ENCODE results near the gene WDR5.
"Not testable (repeated sequence)": the region's sequence is repeated elsewhere in the genome, so short reads cannot be mapped to it uniquely, and the experiment has no call there.

The WDR5 gene

GRCh38 chr9:134135343-134136117 is at the start of gene WDR5:
Gene WDR5 (plus strand): TSS chr9:134136082. CDS start chr9:134139878, 3,796 bp downstream.
- in situ Hi-C loops (cut with HindIII; ENCODE audit: low sequenced_read_pairs): loop anchor here (5.0 kb wide), 1 partner anchor 43 kb away; no protein-coding TSS in a partner anchor

- in situ Hi-C loops (cut with HindIII; ENCODE audit: low sequenced_read_pairs): no loop called here
These were observed 47.7 kb upstream of the WDR5 start for GRCh38 chr9:134088063-134088725.

- in situ Hi-C loops (cut with HindIII; ENCODE audit: low sequenced_read_pairs): loop anchor here (5.0 kb wide), 1 partner anchor 47 kb away; the partner anchor contains the start of gene WDR5
These were observed 45.9 kb upstream of the WDR5 start for GRCh38 chr9:134089972-134090371.

DNA sequence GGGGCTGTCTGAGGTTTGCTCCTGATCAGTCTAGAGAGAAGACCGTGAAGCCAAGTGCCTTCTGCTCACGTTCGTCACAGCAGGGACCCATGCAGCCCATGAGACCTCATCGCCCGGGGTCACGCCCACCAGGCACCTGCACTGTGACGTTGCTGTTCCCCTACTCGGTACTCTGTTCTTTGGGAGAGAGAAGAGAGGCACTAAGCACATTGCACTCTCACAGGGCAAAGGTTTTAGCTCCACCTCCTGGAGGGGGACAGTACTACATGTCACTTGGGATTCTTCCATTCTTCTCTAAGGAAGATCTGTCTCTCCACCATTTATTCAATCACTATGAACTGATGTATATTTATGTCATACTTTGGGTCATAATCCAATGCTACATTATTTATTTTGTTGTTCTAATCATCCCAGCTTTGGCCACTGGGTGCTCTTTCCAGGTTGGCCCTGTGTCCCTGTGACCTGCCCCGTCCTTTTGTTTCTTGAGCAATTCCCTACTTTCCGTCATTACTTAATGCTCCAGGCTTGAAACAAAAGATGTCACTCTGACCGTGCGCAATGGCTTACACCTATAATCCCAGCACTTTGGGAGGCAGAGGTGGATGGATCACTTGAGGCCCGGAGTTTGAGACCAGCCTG is 36.6 kb upstream of the WDR5 start:
- in situ Hi-C loops (cut with HindIII; ENCODE audit: low sequenced_read_pairs): no loop called here

DNA sequence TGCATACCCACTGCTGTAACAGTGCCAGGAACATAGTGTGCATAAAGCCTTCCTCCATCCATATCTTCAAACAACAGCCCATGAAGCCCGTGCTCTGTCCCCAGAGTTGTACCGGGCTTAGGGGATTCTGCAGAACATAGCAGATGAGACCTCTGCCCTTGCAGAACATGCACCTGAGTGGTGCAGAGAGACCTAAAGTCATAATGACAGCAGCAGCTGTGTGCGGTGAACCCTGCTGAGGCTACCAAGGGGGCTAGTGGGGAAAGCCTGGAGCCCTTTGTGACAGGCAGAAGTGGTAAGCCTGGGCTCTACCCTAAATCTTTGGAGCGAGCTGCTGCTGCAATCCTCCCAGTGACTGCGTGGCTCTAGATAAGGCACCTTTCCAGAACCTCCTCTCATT is 35.8 kb upstream of the WDR5 start:
- in situ Hi-C loops (cut with HindIII; ENCODE audit: low sequenced_read_pairs): no loop called here

GRCh38 chr9:134101133-134101532 is 34.7 kb upstream of the WDR5 start:
- in situ Hi-C loops (cut with HindIII; ENCODE audit: low sequenced_read_pairs): not testable (repeated sequence)

- in situ Hi-C loops (cut with HindIII; ENCODE audit: low sequenced_read_pairs): no loop called here
These were observed 34.2 kb upstream of the WDR5 start for GRCh38 chr9:134101623-134102149.

DNA sequence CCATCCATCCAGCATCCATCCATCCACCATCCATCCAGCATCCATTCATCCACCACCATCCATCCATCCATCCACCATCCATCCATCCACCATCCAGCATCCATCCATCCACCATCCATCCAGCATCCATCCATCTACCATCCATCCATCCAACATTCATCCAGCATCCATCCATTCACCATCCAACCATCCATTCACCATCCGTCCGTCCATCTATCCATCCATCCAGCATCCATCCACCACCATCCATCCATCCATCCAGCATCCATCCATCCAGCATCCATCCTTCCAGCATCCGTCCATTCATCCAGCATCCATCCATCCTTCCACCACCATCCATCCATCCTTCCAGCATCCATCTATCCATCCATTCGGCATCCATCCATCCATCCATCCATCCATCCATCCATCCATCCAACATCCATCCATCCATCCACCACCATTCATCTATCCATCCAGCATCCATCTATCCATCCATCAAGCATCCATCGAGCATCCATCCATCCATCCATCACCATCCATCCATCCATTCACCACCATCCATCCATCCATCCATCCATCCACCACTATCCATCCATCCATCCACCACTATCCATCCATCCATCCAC is 32.4 kb upstream of the WDR5 start:
- in situ Hi-C loops (cut with HindIII; ENCODE audit: low sequenced_read_pairs): no loop called here

GRCh38 chr9:134111064-134111463 is 24.8 kb upstream of the WDR5 start:
- in situ Hi-C loops (cut with HindIII; ENCODE audit: low sequenced_read_pairs): no loop called here

DNA sequence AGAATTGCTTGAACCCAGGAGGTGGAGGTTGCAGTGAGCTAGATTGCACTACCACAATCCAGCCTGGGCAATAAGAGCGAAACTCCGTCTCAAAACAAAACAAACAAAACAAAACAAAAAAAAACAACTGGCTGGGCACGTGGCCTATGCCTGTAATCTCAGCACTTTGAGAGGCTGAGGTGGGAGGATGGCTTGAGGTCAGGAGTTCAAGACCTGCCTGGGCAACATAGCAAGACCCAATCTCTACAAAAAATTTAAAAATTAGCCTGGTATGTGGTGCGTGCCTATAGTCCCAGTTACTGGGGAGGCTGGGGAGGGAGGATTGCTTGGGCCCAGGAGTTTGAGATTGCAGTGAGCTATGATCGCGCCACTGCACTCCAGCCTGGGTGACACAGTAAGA is 23.3 kb upstream of the WDR5 start:
- in situ Hi-C loops (cut with HindIII; ENCODE audit: low sequenced_read_pairs): no loop called here

DNA sequence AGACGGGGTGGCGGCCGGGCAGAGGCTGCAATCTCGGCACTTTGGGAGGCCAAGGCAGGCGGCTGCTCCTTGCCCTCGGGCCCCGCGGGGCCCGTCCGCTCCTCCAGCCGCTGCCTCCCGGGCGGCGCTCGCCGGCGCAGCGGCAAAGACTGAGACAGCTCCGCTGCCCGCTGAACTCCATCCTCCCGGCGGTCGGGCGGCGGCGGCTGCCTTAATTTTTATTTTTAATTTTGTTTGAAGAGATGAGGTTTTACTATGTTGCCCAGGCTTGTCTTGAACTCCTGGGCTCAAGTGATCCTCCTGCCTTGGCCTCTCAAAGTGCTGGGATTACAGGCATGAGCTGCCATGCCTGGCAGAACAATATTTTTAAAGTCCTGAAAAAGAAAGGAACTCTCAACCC is 16.9 kb upstream of the WDR5 start:
- in situ Hi-C loops (cut with HindIII; ENCODE audit: low sequenced_read_pairs): not testable (repeated sequence)

GRCh38 chr9:134123764-134124128 is 12.1 kb upstream of the WDR5 start:
- in situ Hi-C loops (cut with HindIII; ENCODE audit: low sequenced_read_pairs): no loop called here

- in situ Hi-C loops (cut with HindIII; ENCODE audit: low sequenced_read_pairs): no loop called here
These were observed 10.3 kb upstream of the WDR5 start for GRCh38 chr9:134125413-134126095.

DNA sequence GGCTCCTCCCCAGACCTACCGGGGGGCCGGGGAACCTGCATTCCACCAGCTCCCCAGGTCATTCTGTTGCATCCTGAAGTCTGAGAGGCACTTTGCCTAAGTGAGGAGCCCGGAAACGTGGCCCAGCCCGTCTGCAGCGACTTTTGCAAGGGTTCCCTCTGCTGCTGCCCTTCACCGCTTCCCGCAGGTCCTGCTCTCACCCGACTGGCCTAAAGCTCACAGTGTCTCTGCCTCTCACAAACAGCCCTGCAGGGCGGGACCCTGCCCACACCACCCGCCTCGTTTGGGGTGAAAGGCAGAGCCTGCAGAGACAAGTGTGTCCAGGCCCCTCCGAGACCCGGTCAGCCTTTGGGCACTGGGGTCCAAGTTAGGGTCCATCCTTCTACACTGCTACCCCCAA is 9.5 kb upstream of the WDR5 start:
- in situ Hi-C loops (cut with HindIII; ENCODE audit: low sequenced_read_pairs): no loop called here

DNA sequence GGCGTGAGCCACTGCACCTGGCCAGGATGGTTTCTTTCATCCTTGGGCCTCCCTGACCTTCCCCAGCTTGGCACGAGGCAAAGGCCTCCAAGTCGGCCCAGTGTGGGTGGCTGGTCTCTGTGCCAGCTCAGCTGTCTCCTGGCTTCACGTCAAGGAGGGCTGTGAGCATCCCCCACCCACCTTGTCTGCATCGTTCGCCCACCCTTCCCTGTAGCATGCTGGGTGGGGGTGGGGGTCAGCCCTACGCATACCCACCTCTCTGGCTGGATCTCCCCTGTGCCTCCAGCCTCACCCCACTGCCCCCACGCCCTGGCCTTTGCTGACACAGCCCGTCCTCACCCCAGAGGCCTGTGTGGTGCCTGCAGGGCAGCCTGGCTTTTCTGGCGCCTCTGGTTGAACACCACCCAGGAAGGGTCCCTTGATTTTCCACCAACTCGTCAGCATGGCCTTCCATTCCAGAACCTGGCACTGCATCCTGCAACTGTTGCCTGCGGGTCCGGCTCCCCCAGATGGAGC is 8.8 kb upstream of the WDR5 start:
- in situ Hi-C loops (cut with HindIII; ENCODE audit: low sequenced_read_pairs): no loop called here

- in situ Hi-C loops (cut with HindIII; ENCODE audit: low sequenced_read_pairs): no loop called here
These were observed 8.3 kb upstream of the WDR5 start for GRCh38 chr9:134127616-134128015.

DNA sequence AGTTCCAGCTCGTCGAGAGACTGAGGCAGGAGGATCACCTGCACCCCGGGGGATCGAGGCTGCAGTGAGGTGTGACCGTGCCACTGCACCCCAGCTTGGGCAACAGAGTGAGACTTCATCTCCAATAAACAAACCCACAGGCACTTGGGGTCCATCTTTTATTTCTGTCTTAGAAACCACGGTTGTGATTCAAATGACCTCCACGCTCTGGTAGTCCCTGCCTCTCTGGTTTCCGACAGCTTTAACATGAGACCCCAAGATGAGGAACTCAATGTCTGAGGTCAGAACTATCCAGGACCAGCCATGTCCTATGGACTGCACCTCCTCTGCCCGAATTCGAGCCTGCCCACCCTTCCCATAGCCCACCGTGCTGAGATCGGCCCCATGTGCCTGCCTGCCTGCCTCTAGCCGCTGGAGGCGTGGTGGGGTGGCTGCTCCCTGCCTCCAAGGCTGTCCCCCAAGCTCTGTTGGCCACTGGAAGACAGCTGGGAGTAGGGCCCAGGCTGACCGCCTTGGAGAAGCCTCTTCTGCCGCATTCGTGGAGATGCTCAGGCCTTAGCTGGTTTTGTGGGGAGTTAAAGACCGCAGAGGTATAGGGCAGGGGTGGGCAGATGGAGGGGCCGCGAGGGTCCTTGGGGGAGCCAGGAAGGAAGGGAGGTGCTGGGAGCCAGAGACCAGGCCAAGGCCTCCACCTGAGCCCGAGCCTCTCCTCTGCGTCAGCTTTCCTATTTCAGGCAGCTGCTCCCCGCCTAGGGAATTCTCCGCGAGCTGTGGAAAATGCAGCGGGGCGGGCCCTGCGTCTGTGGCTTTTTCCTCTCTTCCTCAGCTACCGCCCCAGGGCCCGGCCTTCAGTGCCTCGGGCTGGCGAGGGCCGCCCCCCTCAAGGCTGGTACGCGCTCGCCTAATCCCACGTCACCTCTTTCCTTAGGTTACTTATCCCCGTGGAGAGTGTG is 6.9 kb upstream of the WDR5 start:
- in situ Hi-C loops (cut with HindIII; ENCODE audit: low sequenced_read_pairs): no loop called here

DNA sequence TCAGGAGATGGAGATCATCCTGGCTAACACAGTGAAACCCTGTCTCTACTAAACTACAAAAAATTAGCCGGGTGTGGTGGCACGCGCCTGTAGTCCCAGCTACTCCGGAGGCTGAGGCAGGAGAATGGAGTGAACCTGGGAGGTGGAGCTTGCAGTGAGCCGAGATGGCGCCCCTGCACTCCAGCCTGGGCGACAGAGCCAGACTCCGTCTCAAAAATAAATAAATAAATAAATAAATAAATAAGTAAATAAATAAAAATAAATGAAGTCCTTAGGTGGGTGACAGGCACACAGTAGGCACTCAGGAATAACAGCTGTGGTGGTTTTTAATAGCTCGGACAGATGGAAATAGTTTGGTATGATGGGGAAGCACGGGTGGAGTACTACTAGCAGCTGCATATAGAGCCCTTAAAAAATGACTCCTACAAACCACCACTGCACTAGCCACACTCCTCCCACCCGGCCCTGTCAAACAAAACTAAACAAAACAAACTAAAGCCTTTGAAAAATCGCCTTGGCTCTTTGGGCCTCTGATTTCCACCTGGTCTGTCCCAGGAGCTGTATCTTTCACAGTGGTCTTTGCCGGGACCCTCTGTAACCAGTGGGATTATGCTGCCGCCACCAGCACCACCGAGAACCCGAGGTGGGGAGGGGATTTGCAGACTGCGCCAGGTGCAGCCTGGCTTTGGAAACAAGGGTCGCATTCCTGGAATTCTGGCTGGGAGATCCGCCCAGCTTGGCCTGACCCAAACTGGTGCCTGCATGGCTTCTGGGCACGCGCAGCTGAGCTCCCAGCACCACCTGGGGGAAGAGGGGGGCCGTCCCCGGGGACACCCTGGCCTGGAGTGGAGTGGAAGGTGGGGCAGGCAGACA is 5.1 kb upstream of the WDR5 start:
- in situ Hi-C loops (cut with HindIII; ENCODE audit: low sequenced_read_pairs): no loop called here
